MCF 10A (cell line): ENCODE results near the gene PSMC5. TPM values are rescaled to one million over a fixed set of nuclear protein-coding genes. Genes with fewer than 3 reads are reported as not detected.
A peak's percentile ranks its signal among the peaks of the same experiment; 100 is the strongest.

Source experiments
- Bru-seq: library from RNA; stranded (reverse); fragments of 400-500 nt; gene quantifications from one replicate; lab custom pipeline; 2021; lab: Mats Ljungman, UMichigan
- BruChase-seq, 2 experiments: library from RNA; stranded (reverse); fragments of 400-500 nt; gene quantifications; one replicate each; lab custom pipeline; 2021; lab: Mats Ljungman, UMichigan
- BruUV-seq: library from RNA; stranded (reverse); fragments of 400-500 nt; replicated peaks from 2 replicates; lab custom pipeline; 2021; lab: Mats Ljungman, UMichigan
- CTCF ChIA-PET: fragments of 300-600 bp; sonication (Branson Sonifier 250); formaldehyde crosslinking; extraction: SDS; loops from one replicate; lab custom pipeline; 2021; ENCODE audit warnings: antibody characterized with exemption, inconsistent platforms; lab: Yijun Ruan, JAX
- POLR2A ChIA-PET: fragments of 300-600, 350-650 bp; sonication (Branson Sonifier 250); formaldehyde crosslinking; extraction: SDS; loops from one replicate; lab custom pipeline; 2020; ENCODE audit warnings: antibody characterized with exemption, inconsistent platforms; lab: Yijun Ruan, JAX
- DNase-seq: peaks from one replicate; pipeline ENCODE4 v3.0.0-alpha.2; 2018; ENCODE audit not compliant: unreplicated experiment
- H3K27ac Mint-ChIP-seq: one replicate; pipeline ENCODE4 v1.8.0; 2022; ENCODE audit warnings: mild to moderate bottlenecking, low read depth, mixed read lengths; ENCODE audit not compliant: unreplicated experiment
- H3K27me3 Mint-ChIP-seq: one replicate; pipeline ENCODE4 v1.8.0; 2022; ENCODE audit warnings: mixed read lengths; ENCODE audit not compliant: insufficient read depth, unreplicated experiment
- H3K36me3 Mint-ChIP-seq: one replicate; pipeline ENCODE4 v1.8.0; 2022; ENCODE audit warnings: mild to moderate bottlenecking, moderate library complexity, mixed read lengths; ENCODE audit not compliant: insufficient read depth, unreplicated experiment
- H3K4me1 Mint-ChIP-seq: one replicate; pipeline ENCODE4 v1.8.0; 2022; ENCODE audit warnings: mixed read lengths; ENCODE audit not compliant: insufficient read depth, unreplicated experiment
- H3K4me3 Mint-ChIP-seq: one replicate; pipeline ENCODE4 v1.8.0; 2022; ENCODE audit warnings: mild to moderate bottlenecking, moderate library complexity, mixed read lengths; ENCODE audit not compliant: unreplicated experiment
- H3K9me3 Mint-ChIP-seq: one replicate; pipeline ENCODE4 v1.8.0; 2022; ENCODE audit warnings: mixed read lengths; ENCODE audit not compliant: unreplicated experiment
- intact Hi-C: fragments of 100-400 bp; cut with micrococcal nuclease; formaldehyde crosslinking; loops from 2 replicates; pipeline ENCODE4 v1.14.1; 2022
- long read RNA-seq: library from polyadenylated mRNA; stranded (forward); transcript quantifications from one replicate; pipeline ENCODE4 v2.0.0, GENCODE V29; 2022
- total RNA-seq: library from RNA; stranded (reverse); gene quantifications from 2 replicates; pipeline ENCODE4 v1.2.3, GENCODE V29; 2022
- TF ChIP-seq, protein P1 (sequence below): fragments of 200-600 bp; IDR thresholded peaks from one replicate; pipeline ENCODE4 v1.8.0; 2022; ENCODE audit warnings: antibody characterized with exemption, mild to moderate bottlenecking; ENCODE audit not compliant: unreplicated experiment

The PSMC5 gene
- total RNA-seq (148 and 151 TPM in 2 replicates), Bru-seq, nascent RNA (percentile 88 among the genes with signal in this experiment), BruChase-seq, experiment 1, labeled RNA remaining after a 6-hour chase (percentile 95 among the genes with signal in this experiment), BruChase-seq, experiment 2, labeled RNA remaining after a 2-hour chase (percentile 89 among the genes with signal in this experiment)
- long read RNA-seq, transcript PSMC5-203 (12 exons, 1,680 nt), result minor isoform, 35 of 350 reads
- long read RNA-seq, transcript PSMC5-212 (11 exons, 1,474 nt), result minor isoform, 5 of 350 reads
- long read RNA-seq, transcript PSMC5-201 (12 exons, 1,579 nt), result major isoform, 270 of 350 reads
- long read RNA-seq, partial matches to known transcripts, result 14 of 350 reads
- long read RNA-seq, other reads (novel, unspliced or antisense), result 23 of 350 reads

DNA sequence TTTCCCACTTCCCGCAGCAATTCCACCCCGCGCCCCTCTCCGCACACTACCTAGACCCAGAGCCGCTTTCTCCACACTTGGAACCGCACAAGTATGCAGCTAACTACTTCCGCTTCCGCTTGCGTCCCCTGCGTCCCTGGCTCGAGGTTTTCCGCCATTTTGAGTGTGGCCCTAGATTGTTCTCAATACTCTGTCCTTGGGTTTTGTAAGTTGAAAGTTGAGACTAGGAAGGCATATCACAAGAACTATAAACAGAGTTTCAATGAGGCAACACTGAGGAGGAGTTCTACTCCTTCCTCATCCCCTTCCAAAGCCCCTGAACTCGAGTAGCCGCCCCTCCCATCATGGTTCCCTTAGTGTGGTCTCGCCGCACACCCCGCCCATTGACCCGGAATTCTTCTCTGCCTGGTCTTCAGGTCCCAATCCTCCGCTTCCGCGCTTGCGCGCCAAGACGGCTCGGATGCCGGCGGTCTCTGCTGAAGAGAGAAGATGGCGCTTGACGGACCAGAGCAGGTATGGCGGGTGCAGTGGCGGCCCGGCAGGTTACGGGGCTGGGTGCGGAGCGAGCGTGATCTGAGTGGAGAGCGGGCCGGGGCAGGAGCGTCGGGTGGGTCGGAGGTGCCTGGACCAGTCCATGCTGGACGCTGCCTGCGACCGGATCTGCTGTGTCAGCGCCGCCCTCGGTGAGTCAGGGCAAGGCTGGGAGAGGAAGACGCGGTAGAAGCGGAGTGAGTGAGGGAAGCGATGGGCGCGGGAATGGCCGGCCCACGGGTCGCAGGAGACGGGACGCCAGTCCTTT lies at the start of gene PSMC5, which contains the start of gene FTSJ3:
PSMC5 (plus strand) TSS at position 430 of the 799 bp plus-strand sequence; CDS start at position 490, 60 bp downstream.
FTSJ3 (minus strand) TSS at position 662 of the 799 bp plus-strand sequence. CDS start 761 bp downstream, outside the sequence.
- TF ChIP-seq, protein P1, sequence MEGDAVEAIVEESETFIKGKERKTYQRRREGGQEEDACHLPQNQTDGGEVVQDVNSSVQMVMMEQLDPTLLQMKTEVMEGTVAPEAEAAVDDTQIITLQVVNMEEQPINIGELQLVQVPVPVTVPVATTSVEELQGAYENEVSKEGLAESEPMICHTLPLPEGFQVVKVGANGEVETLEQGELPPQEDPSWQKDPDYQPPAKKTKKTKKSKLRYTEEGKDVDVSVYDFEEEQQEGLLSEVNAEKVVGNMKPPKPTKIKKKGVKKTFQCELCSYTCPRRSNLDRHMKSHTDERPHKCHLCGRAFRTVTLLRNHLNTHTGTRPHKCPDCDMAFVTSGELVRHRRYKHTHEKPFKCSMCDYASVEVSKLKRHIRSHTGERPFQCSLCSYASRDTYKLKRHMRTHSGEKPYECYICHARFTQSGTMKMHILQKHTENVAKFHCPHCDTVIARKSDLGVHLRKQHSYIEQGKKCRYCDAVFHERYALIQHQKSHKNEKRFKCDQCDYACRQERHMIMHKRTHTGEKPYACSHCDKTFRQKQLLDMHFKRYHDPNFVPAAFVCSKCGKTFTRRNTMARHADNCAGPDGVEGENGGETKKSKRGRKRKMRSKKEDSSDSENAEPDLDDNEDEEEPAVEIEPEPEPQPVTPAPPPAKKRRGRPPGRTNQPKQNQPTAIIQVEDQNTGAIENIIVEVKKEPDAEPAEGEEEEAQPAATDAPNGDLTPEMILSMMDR, result peak; percentile 26
- Mint-ChIP-seq H3K27me3 (no peaks in the 10 kb centered on the region), H3K4me1 (peaks cover 27% of the 10 kb centered on the region), H3K4me3 (peak within 1 kb of the TSS; percentile 100), H3K36me3 (peaks cover 76% of the 10 kb centered on the region), H3K9me3 (no peaks in the 10 kb centered on the region), H3K27ac (peak within 1 kb of the TSS; percentile 100)
- ChIA-PET CTCF (interaction anchor here (1.0 to 2.0 kb wide), 5 partner anchors 10 to 52 kb away, joined by 3 to 8 read pairs (median 4); no protein-coding TSS in a partner anchor), POLR2A (interaction anchor here (0.7 to 8.7 kb wide), 20 partner anchors 8 to 680 kb away, joined by 3 to 187 read pairs (median 4); partner anchors contain the start of genes CCDC47, CEP95, DDX42 and MAP3K3)
- intact Hi-C loops, result loop anchor here (2.0 kb wide), 1 partner anchor 52 kb away; the partner anchor contains the start of gene DDX42
- peak; percentile 96 for DNase-seq
- BruUV-seq, result no TSS peak

DNA sequence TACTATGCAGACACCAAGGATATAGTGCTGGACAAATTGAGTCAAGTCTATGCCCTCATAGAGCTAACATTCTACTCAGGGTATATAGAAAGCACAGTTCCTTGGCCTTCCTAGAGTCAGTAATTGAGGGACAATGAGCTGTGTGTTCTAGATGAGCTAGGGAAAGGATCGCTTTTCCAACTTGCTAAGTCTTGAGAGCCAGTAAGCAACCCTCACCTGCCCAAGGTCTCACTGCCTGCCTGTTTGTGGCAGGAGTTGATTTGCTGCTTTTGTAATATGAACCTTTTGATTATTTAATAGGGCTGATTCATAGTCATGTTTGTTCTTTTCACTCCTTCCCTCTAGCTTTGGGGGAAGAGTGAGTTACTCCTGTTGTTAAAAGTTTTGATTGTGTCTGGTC lies 46.7 kb upstream of the PSMC5 start:
- H3K27ac Mint-ChIP-seq, result peak overlapping the region; percentile 92
- TF ChIP-seq, protein P1, result no peak
- BruUV-seq, result no TSS peak
- no peaks in the 10 kb centered on the region for H3K9me3 Mint-ChIP-seq
- H3K27me3 Mint-ChIP-seq, result no peaks in the 10 kb centered on the region
- H3K4me3 Mint-ChIP-seq, result peak overlapping the region; percentile 28
- H3K36me3 Mint-ChIP-seq, result peaks cover 40% of the 10 kb centered on the region
- peaks cover 51% of the 10 kb centered on the region for H3K4me1 Mint-ChIP-seq
- intact Hi-C loops, result no loop called here
- peak; percentile 69 for DNase-seq
- ChIA-PET POLR2A (interaction anchor here (0.6 to 11.5 kb wide), 11 partner anchors 7 to 1876 kb away, joined by 3 to 211 read pairs (median 4); no protein-coding TSS in a partner anchor), CTCF (interaction anchor here (0.6 to 1.5 kb wide), 2 partner anchors 166 to 355 kb away, joined by 4 to 8 read pairs; no protein-coding TSS in a partner anchor)

DNA sequence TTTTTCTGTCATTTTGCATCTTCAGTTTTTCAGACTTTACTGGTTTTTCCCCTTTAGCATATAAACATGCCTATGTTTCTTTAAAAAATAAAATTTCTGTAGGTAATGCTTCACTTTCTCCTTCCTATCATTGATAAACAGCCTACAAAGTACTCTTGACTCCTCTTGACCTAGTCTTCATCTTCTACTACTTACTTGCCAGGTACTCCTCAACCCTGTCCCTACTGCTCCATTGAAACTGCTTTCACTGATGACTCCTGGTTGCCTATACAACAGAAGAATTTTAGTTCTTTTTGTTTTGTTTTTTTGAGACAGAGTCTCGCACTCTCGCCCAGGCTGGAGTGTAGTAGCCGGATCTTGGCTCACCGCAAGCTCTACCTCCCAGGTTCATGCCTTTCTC lies 46.3 kb upstream of the PSMC5 start:
- H3K27ac Mint-ChIP-seq, result peak overlapping the region; percentile 92
- H3K4me1 Mint-ChIP-seq, result peaks cover 52% of the 10 kb centered on the region
- BruUV-seq, result no TSS peak
- intact Hi-C loops, result no loop called here
- no peaks in the 10 kb centered on the region for H3K27me3 Mint-ChIP-seq
- peak overlapping the region; percentile 28 for H3K4me3 Mint-ChIP-seq
- H3K9me3 Mint-ChIP-seq, result no peaks in the 10 kb centered on the region
- POLR2A ChIA-PET, result interaction anchor here (0.6 to 11.5 kb wide), 10 partner anchors 7 to 1876 kb away, joined by 3 to 211 read pairs (median 4); partner anchors contain the start of gene CCDC47
- no peak for DNase-seq
- CTCF ChIA-PET, result interaction anchor here (0.6 to 1.5 kb wide), 3 partner anchors 30 to 355 kb away, joined by 3 to 8 read pairs (median 4); no protein-coding TSS in a partner anchor
- TF ChIP-seq, protein P1, result no peak
- peaks cover 44% of the 10 kb centered on the region for H3K36me3 Mint-ChIP-seq
